Measurements from ENCODE around the gene APBB2.

APBB2 gene

GRCh38 chr4:41221850-41222645 lies 7.7 kb upstream of the APBB2 start:
- Mint-ChIP-seq H3K9me3 (no peaks in the 10 kb centered on the region), H3K4me1 (peaks cover under 1% of the 10 kb centered on the region), H3K4me3 (no peak overlapping the region), H3K27me3 (peaks cover 45% of the 10 kb centered on the region), H3K27ac (no peak overlapping the region)
- ATAC-seq: no peak
- DNase-seq: no peak

GRCh38 chr4:41219421-41219950 lies 5.1 kb upstream of the APBB2 start:
- H3K9me3 Mint-ChIP-seq: no peaks in the 10 kb centered on the region
- no peak overlapping the region for H3K4me3 Mint-ChIP-seq
- H3K4me1 Mint-ChIP-seq: peaks cover 23% of the 10 kb centered on the region
- H3K27me3 Mint-ChIP-seq: peaks cover 60% of the 10 kb centered on the region
- DNase-seq (no peak), ATAC-seq (no peak)
- H3K27ac Mint-ChIP-seq: no peak overlapping the region

- Mint-ChIP-seq H3K27ac (no peak overlapping the region), H3K4me1 (peaks cover 25% of the 10 kb centered on the region), H3K27me3 (peaks cover 68% of the 10 kb centered on the region), H3K9me3 (no peaks in the 10 kb centered on the region), H3K4me3 (no peak overlapping the region)
- DNase-seq (no peak), ATAC-seq (no peak)
Measured at GRCh38 chr4:41218703-41219102, 4.4 kb upstream of the APBB2 start.

- Mint-ChIP-seq H3K9me3 (no peaks in the 10 kb centered on the region), H3K4me3 (peak overlapping the region in 1 of 2 donors; percentile 94), H3K4me1 (peaks cover 38% of the 10 kb centered on the region), H3K27ac (no peak overlapping the region), H3K27me3 (peaks cover 81% of the 10 kb centered on the region)
- ATAC-seq: no peak
- DNase-seq: no peak
Measured at GRCh38 chr4:41217374-41217773, 3.0 kb upstream of the APBB2 start.

- Mint-ChIP-seq H3K4me3 (peak overlapping the region; percentile 79 to 94), H3K27me3 (peaks cover 85% of the 10 kb centered on the region), H3K9me3 (no peaks in the 10 kb centered on the region), H3K4me1 (peaks cover 38% of the 10 kb centered on the region), H3K27ac (peak overlapping the region; percentile 98 to 99)
- ATAC-seq (no peak), DNase-seq (no peak)
Measured at GRCh38 chr4:41217020-41217333, 2.6 kb upstream of the APBB2 start.

- ATAC-seq: peak; percentile 78
Measured at GRCh38 chr4:41216294-41217019, 2.1 kb upstream of the APBB2 start.

GRCh38 chr4:41215969-41216293 lies 1.6 kb upstream of the APBB2 start:
- H3K9me3 Mint-ChIP-seq: no peaks in the 10 kb centered on the region
- ATAC-seq (peak; percentile 7), DNase-seq (no peak)
- H3K4me1 Mint-ChIP-seq: peaks cover 38% of the 10 kb centered on the region
- peak overlapping the region; percentile 81 to 94 for H3K4me3 Mint-ChIP-seq
- peak overlapping the region; percentile 90 to 98 for H3K27ac Mint-ChIP-seq
- peaks cover 86% of the 10 kb centered on the region for H3K27me3 Mint-ChIP-seq

More at GRCh38 chr4:41216294-41217019, 2.1 kb upstream of the APBB2 start:
- Mint-ChIP-seq H3K27ac (peak overlapping the region; percentile 98 to 99), H3K27me3 (peaks cover 90% of the 10 kb centered on the region), H3K4me1 (peaks cover 38% of the 10 kb centered on the region), H3K9me3 (no peaks in the 10 kb centered on the region), H3K4me3 (peak overlapping the region; percentile 81 to 94)
- DNase-seq: peak; percentile 76 to 84

- ATAC-seq: no peak
- no peaks in the 10 kb centered on the region for H3K9me3 Mint-ChIP-seq
Measured at GRCh38 chr4:41215155-41215554, 813 bp upstream of the APBB2 start.

GRCh38 chr4:41214825-41215146 lies 444 bp upstream of the APBB2 start:
- H3K4me3 Mint-ChIP-seq: peak overlapping the region; percentile 80 to 90
- peaks cover 38% of the 10 kb centered on the region for H3K4me1 Mint-ChIP-seq
- peaks cover 78% of the 10 kb centered on the region for H3K27me3 Mint-ChIP-seq
- no peaks in the 10 kb centered on the region for H3K9me3 Mint-ChIP-seq
- no peak overlapping the region for H3K27ac Mint-ChIP-seq
- ATAC-seq: no peak
- no peak for DNase-seq

More at GRCh38 chr4:41215155-41215554, 813 bp upstream of the APBB2 start:
- H3K4me3 Mint-ChIP-seq: peak overlapping the region; percentile 80 to 90
- peaks cover 38% of the 10 kb centered on the region for H3K4me1 Mint-ChIP-seq
- peaks cover 78% of the 10 kb centered on the region for H3K27me3 Mint-ChIP-seq
- no peak overlapping the region for H3K27ac Mint-ChIP-seq
- no peak for DNase-seq

GRCh38 chr4:41213625-41214135 lies 662 bp downstream of the APBB2 start:
- peak; percentile 10 for ATAC-seq
- Mint-ChIP-seq H3K27me3 (peaks cover 78% of the 10 kb centered on the region), H3K9me3 (peaks cover 0 to under 1% of the 10 kb centered on the region in 2 donors), H3K4me3 (peak overlapping the region; percentile 80 to 90), H3K4me1 (peaks cover 39% of the 10 kb centered on the region), H3K27ac (no peak overlapping the region)
- peak; percentile 10 to 22 for DNase-seq

- H3K4me3 Mint-ChIP-seq: peak overlapping the region in 1 of 2 donors; percentile 80
Measured at GRCh38 chr4:41212616-41213203, 1.6 kb downstream of the APBB2 start.

GRCh38 chr4:41211951-41212615 lies 2.3 kb downstream of the APBB2 start:
- no peak overlapping the region for H3K4me3 Mint-ChIP-seq

More at GRCh38 chr4:41212616-41213203, 1.6 kb downstream of the APBB2 start:
- H3K27ac Mint-ChIP-seq: no peak overlapping the region
- peak in 1 of 2 donors; percentile 45 for DNase-seq
- peaks cover 84% of the 10 kb centered on the region for H3K27me3 Mint-ChIP-seq
- peak; percentile 32 for ATAC-seq
- H3K9me3 Mint-ChIP-seq: peaks cover 0 to 4% of the 10 kb centered on the region in 2 donors
- peaks cover 49% of the 10 kb centered on the region for H3K4me1 Mint-ChIP-seq

GRCh38 chr4:41209901-41210300 lies 4.4 kb downstream of the APBB2 start:
- Mint-ChIP-seq H3K4me1 (peaks cover 36% of the 10 kb centered on the region), H3K27ac (no peak overlapping the region), H3K9me3 (peaks cover 0 to 4% of the 10 kb centered on the region in 2 donors), H3K27me3 (peaks cover 72% of the 10 kb centered on the region), H3K4me3 (no peak overlapping the region)
- no peak for DNase-seq
- ATAC-seq: no peak

More at GRCh38 chr4:41211951-41212615, 2.3 kb downstream of the APBB2 start:
- DNase-seq (no peak), ATAC-seq (no peak)
- peaks cover 54% of the 10 kb centered on the region for H3K4me1 Mint-ChIP-seq
- peaks cover 0 to 4% of the 10 kb centered on the region in 2 donors for H3K9me3 Mint-ChIP-seq
- no peak overlapping the region for H3K27ac Mint-ChIP-seq
- H3K27me3 Mint-ChIP-seq: peaks cover 79% of the 10 kb centered on the region

- Mint-ChIP-seq H3K4me3 (no peak overlapping the region), H3K27me3 (peaks cover 72% of the 10 kb centered on the region), H3K4me1 (peaks cover 31% of the 10 kb centered on the region), H3K9me3 (peaks cover 0 to 4% of the 10 kb centered on the region in 2 donors), H3K27ac (no peak overlapping the region)
- ATAC-seq (no peak), DNase-seq (no peak)
Measured at GRCh38 chr4:41209187-41209586, 5.2 kb downstream of the APBB2 start.

GRCh38 chr4:41207291-41207831 lies 7.0 kb downstream of the APBB2 start:
- peaks cover 0 to 4% of the 10 kb centered on the region in 2 donors for H3K9me3 Mint-ChIP-seq
- H3K4me1 Mint-ChIP-seq: peaks cover 17% of the 10 kb centered on the region
- peak overlapping the region in 1 of 2 donors; percentile 53 for H3K4me3 Mint-ChIP-seq
- H3K27me3 Mint-ChIP-seq: peaks cover 72% of the 10 kb centered on the region
- ATAC-seq: peak; percentile 90
- peak; percentile 5 to 37 for DNase-seq
- peak overlapping the region; percentile 39 to 53 for H3K27ac Mint-ChIP-seq

All from stimulated activated naive CD8-positive, alpha-beta T cell treated with anti-CD3 and anti-CD28 coated beads, Interleukin-15, amount 100 ng/mL, for 72 hours (primary cell).